Uterus (tissue), 2 donors: ENCODE measurements around the gene MPO.

ENCODE experiments used
- CTCF ChIP-seq, 4 experiments: fragments of 200-600 bp in 2 of 4; fragments of 450-650 bp in 2 of 4; sonication (generic) in 2 of 4; IDR thresholded peaks; one replicate each; pipeline ENCODE4 v1.5.1; 2016 to 2019; ENCODE audit warnings: antibody characterized with exemption in 4 of 4, mild to moderate bottlenecking in 2 of 4, moderate library complexity in 1 of 4
- POLR2A ChIP-seq, 2 donors: fragments of 450-650 bp; IDR thresholded peaks; one replicate each; pipeline ENCODE4 v1.6.1; 2016; ENCODE audit warnings: antibody characterized with exemption in 2 of 2, mild to moderate bottlenecking in 1 of 2, moderate library complexity in 1 of 2

GRCh38 chr17:58264407-58265103, 16.2 kb downstream of the MPO start:
- no peak for TF ChIP-seq CTCF (IDR thresholded peaks at IDR 0.05)
- TF ChIP-seq POLR2A (IDR thresholded peaks at IDR 0.05): no peak
